HAP-1 (cell line): Measurements from ENCODE around the gene DOCK4.
A peak's percentile ranks its signal among the peaks of the same experiment; 100 is the strongest.

Experiments used
- DNase-seq, 2 experiments: peaks; one replicate each; pipeline ENCODE4 v3.0.0-alpha.2; 2016 to 2020; ENCODE audit warnings: low spot score in 2 of 2
- H3K27me3 ChIP-seq: fragments of 250-450 bp; sonication (Bioruptor Pico); 2 replicates; pipeline ENCODE4 v1.5.1; 2020; ENCODE audit warnings: low read depth, mild to moderate bottlenecking, moderate library complexity
- H3K36me3 ChIP-seq: fragments of 250-450 bp; sonication (Bioruptor Pico); replicated peaks from 2 replicates; pipeline ENCODE4 v1.5.1; 2020; ENCODE audit warnings: mild to moderate bottlenecking
- H3K4me1 ChIP-seq: fragments of 250-450 bp; sonication (Bioruptor Pico); 2 replicates; pipeline ENCODE4 v1.5.1; 2020; ENCODE audit warnings: mild to moderate bottlenecking
- H3K4me3 ChIP-seq: fragments of 250-450 bp; sonication (Bioruptor Pico); 2 replicates; pipeline ENCODE4 v1.5.1; 2020; ENCODE audit warnings: mild to moderate bottlenecking, moderate library complexity
- H3K9me3 ChIP-seq: fragments of 250-450 bp; sonication (Bioruptor Pico); 2 replicates; pipeline ENCODE4 v1.5.1; 2020; ENCODE audit warnings: mild to moderate bottlenecking, moderate library complexity
- in situ Hi-C: fragments of 300-500 bp; cut with MboI; formaldehyde crosslinking; loops from 3 replicates; pipeline ENCODE4 v1.14.3; 2020; ENCODE audit warnings: low sequenced_read_pairs, inconsistent platforms, mixed read lengths

Gene DOCK4

DNA sequence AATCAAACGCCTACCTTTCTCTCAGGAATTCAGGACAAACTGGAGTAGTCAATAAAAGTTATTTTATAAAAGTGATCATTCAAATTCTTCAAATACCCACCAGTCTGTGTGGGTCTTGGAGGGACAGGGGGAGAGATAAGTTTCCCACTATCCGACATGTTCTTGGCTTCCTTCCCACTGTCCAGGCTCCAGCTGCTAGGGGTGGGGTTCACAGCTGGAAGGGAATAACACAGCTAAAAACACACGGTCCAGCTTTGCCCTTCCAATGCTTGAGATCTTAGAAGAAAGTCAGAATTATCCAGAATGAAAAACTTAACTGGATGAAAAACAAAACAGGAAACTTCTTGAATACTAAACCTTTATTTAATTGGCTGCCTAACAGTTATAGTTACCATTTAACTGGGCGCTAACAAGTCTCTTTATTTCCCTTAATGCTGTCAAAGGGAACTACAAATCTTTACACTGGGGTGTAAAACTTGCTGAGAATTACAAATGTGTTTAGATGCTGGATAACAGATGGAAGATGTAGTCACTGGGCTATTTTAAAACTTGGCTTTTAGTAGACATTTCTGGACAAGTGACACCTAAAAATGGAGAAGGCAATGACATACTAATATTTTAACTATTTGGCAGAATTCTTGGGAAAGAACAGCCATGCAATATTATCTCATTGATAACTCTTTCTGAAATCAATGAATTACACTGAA lies 471.1 kb downstream of the DOCK4 start:
- no peak overlapping the region for H3K4me3 ChIP-seq
- no peak for DNase-seq
- H3K4me1 ChIP-seq, result no peaks in the 10 kb centered on the region
- in situ Hi-C loops, result loop anchor here (10.0 kb wide), 1 partner anchor 640 kb away; the partner anchor contains the start of gene LRRN3
- no peaks in the 10 kb centered on the region for H3K9me3 ChIP-seq
- no peaks in the 10 kb centered on the region for H3K27me3 ChIP-seq
- H3K36me3 ChIP-seq, result no peaks in the 10 kb centered on the region

DNA sequence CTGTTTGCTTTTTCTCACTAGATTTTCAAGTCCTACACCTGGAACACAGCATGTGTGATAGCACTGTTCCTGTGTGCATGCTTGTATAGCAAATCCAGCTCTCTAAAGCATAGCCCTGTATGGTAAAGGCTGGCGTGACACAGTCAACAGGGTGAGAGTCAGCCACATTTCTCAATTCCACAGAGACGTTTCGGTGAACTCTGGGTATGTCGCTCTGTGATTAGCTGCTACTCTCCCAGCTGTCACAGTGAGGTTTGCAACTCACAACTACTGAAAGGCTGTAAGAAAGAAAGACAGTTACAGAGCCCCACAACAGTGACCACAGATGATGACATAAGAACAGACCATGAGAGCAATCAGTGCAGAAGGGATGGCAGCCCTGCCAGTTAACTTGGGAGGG lies 473.3 kb downstream of the DOCK4 start:
- no peaks in the 10 kb centered on the region for H3K36me3 ChIP-seq
- H3K4me1 ChIP-seq, result no peaks in the 10 kb centered on the region
- DNase-seq, result no peak
- no peak overlapping the region for H3K4me3 ChIP-seq
- in situ Hi-C loops, result loop anchor here (10.0 kb wide), 1 partner anchor 638 kb away; the partner anchor contains the start of gene LRRN3
- H3K27me3 ChIP-seq, result no peaks in the 10 kb centered on the region
- no peaks in the 10 kb centered on the region for H3K9me3 ChIP-seq

DNA sequence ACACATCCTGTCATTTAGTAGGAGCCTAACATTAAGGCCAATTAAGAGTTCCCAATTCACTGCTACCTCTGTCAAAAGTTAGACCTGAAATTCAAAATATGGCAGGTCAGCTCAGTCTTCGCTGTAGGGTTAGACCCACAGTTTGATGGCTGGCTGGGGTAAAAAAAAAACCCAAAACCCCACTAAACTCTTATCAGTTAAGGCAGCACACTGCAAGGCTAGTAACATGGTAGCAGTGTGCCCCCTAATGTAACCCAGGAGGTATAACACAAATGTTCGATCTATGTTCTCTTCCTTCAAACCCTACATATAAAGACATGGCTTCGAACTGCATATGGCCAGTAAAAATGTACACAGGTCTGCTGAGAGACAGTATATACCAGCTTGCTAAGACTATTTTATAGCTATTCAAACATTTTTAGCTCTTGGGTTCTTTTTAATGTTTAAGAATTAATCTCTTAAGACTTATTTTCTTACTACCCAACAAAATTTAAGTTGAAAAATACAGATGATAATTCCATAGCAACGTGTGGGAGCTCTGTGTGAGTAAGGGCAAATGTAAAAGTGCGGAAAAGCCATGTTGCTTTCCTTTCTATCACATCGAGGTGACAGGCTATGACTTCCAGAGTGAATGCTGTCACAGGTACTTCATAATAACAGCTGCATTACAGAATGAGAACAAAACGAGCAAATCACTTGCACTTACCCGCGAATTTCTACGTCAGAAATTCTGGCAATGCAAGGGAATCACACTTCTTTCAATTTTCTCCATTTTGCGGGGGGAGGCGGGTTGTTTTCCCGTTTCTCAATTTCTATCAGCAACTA lies 475.5 kb downstream of the DOCK4 start:
- peak; percentile 17 to 46 for DNase-seq

DNA sequence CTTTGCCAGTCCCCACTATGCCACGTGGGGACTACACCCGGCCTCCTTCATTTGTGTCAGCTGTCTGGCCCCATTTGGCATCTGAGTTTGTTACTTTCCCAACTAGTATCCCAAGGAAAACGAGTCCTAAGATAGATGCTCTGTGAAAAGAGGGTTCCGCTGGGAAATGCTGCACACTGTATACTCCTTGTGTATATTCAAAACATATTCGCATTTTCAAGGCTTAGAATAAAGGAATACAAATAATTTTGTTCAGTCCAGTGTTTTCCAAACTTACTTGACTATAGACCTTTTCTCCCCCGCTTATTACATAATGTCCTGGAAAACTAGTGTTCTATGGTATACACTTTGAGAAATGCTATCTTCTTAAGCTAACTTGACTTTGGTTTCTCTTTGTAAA lies 476.1 kb downstream of the DOCK4 start:
- Histone ChIP-seq H3K4me1 (no peaks in the 10 kb centered on the region), H3K4me3 (no peak overlapping the region), H3K36me3 (no peaks in the 10 kb centered on the region), H3K27me3 (no peaks in the 10 kb centered on the region), H3K9me3 (no peaks in the 10 kb centered on the region)
- DNase-seq, result no peak
- in situ Hi-C loops, result loop anchor here (10.0 kb wide), 1 partner anchor 635 kb away; the partner anchor contains the start of gene LRRN3

More for the DNA sequence above, 475.5 kb downstream of the DOCK4 start:
- Histone ChIP-seq H3K27me3 (no peaks in the 10 kb centered on the region), H3K36me3 (no peaks in the 10 kb centered on the region), H3K9me3 (no peaks in the 10 kb centered on the region), H3K4me1 (no peaks in the 10 kb centered on the region), H3K4me3 (no peak overlapping the region)
- in situ Hi-C loops, result loop anchor here (10.0 kb wide), 1 partner anchor 636 kb away; the partner anchor contains the start of gene LRRN3

DNA sequence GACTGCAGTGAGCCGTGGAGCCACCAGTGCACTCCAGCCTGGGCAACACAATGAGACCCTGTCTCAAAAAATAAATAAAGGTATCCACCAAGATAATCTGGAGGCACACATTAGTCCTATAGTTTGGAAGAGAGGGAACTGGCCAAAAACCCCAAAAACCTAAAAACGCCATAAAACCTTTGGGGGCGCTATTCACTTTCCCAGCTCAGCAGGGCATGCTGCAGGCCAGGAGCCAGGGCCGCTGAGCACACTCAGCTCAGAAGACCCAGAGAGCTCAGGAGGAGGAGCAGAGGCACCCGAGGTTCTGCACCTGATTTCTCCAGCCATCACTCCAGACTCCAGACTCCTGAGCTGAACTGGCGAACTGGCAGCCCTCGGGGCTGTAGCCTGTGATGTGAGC lies 476.7 kb downstream of the DOCK4 start:
- Histone ChIP-seq H3K9me3 (no peaks in the 10 kb centered on the region), H3K27me3 (no peaks in the 10 kb centered on the region), H3K4me1 (no peaks in the 10 kb centered on the region), H3K4me3 (no peak overlapping the region), H3K36me3 (no peaks in the 10 kb centered on the region)
- in situ Hi-C loops, result no loop called here
- DNase-seq, result no peak

DNA sequence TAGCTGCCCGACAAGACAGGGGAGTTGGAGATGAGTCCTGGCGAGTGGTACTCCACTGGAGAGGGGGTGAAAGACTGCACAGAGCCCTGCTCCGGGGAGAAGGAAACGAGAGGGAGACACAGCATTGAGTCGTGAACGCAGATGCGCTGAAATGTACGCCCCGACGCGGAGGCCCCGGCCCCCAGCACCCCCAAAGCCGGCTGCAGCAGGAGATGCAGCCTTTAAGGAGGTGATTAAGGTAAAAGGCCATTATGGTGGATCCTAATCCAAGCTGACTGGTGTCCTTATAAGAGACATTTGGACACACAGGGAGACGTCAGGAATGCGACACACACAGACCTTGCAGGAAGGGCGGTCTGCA lies 477.6 kb downstream of the DOCK4 start:
- no peaks in the 10 kb centered on the region for H3K36me3 ChIP-seq
- H3K27me3 ChIP-seq, result no peaks in the 10 kb centered on the region
- in situ Hi-C loops, result no loop called here
- DNase-seq, result no peak
- H3K4me1 ChIP-seq, result no peaks in the 10 kb centered on the region
- no peaks in the 10 kb centered on the region for H3K9me3 ChIP-seq
- no peak overlapping the region for H3K4me3 ChIP-seq

DNA sequence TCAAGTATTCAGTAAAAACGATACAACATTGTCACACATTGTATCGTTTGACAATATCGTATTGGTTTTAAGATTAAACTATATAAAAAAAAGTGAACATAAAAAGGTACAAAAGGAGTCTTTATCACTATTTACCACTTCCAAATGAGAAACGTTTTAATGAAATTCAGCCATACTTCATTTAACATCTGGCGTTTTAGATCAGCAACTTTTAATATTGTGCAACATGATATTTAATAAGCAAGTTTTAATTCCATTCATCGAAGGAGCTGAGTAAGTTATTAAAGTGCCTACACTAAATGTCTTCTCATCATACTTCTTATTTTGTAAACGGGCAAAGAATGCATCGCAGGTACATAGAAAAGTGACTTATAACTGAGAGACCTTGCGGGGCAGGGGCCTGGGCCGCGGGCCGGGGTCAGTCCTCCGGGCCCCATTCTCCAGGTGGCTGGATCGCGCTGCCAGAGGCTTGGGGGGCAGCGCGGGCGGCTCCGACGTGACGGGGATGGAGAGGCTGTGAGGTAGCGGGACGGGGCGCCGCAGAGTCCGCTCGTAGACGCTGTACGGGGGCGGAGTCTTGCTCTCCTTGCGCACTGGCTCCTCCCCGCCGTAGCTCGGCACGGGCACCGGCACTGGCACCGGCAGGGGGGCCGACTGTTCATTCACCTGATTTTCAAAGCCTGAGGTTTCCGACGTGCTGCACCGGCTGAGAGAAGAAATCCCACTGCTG lies 478.1 kb downstream of the DOCK4 start:
- no peaks in the 10 kb centered on the region for H3K9me3 ChIP-seq
- no peaks in the 10 kb centered on the region for H3K27me3 ChIP-seq
- H3K36me3 ChIP-seq, result no peaks in the 10 kb centered on the region
- H3K4me1 ChIP-seq, result no peaks in the 10 kb centered on the region
- in situ Hi-C loops, result no loop called here
- no peak for DNase-seq
- no peak overlapping the region for H3K4me3 ChIP-seq

DNA sequence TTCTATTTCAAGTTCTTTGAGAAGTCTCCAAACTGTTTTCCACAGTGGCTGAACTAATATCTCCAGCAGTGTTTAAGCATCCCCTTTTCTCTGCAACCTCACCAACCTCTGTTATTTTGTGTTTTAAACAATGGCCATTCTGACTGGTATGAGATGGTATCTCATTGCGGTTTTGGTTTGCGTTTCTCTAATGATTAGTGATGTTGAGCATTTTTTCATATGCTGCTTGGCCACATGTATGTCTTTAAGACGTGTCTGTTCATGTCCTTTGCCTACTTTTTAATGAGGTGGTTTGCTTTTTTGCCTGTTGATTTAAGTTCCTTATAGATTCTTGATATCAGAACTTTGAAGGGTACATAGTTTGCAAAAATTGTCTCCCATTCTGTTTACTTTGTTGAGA lies 487.3 kb downstream of the DOCK4 start:
- DNase-seq, result no peak
- Histone ChIP-seq H3K9me3 (no peaks in the 10 kb centered on the region), H3K4me3 (no peak overlapping the region), H3K36me3 (no peaks in the 10 kb centered on the region), H3K27me3 (no peaks in the 10 kb centered on the region), H3K4me1 (no peaks in the 10 kb centered on the region)
- in situ Hi-C loops, result no loop called here

DNA sequence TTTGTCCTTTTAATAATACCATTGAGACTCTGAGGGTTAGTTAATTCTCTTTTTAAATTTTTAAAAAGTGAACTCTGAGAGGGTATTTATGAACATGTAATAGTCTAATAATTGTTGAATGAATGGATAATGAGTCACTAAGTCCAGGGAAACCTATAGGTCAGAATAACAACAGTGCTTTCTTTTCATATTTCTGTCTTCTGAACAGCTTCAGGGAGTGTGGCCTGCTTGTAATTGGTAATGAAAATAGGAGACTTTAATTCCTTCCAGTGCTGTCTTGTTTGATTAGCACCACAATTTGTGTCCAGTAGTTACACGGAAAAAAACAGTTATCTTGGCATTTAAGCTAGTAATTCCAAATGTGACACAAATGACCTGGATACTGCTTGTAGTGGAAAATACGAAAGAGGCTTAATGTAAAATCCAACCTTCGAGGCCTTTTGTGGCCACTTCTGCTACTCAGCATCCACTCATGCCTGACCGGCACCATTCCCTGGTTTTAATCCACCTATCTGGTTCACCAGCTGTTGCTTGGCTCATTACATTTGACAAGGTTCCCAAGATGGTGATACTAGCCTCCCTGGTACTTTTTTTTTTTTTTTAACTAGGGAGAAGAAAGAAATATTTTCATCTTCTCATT lies 494.7 kb downstream of the DOCK4 start:
- in situ Hi-C loops, result no loop called here
- DNase-seq, result no peak

DNA sequence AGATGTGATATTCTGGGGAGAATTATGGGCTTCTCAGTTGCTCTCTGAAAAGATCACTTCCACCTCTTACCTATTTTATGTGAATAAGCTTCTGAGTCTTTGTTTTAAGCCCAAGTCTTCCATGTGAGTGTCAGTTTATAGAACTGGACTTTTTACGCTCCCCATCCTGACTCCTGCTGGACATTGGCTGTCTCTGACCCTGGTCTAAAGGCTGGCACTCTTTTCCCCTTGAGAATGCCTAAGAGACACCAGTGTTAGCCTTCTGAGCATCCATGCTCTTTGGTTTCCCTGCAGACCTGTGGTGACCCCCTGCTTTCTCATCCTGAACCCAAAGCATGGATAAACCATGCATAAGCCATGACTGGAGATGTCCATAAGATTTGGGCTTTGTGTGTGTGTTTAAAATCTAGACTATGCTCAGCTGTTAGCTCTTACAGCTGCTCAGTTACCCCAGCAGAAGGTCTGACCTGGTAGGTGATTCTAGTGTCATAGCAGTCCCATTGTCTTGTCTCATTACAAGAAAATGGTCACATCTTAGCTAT lies 495.3 kb downstream of the DOCK4 start:
- Histone ChIP-seq H3K36me3 (no peaks in the 10 kb centered on the region), H3K4me1 (no peaks in the 10 kb centered on the region), H3K9me3 (no peaks in the 10 kb centered on the region), H3K27me3 (no peaks in the 10 kb centered on the region), H3K4me3 (no peak overlapping the region)
- in situ Hi-C loops, result no loop called here
- no peak for DNase-seq

More for the DNA sequence above, 494.7 kb downstream of the DOCK4 start:
- H3K36me3 ChIP-seq, result no peaks in the 10 kb centered on the region
- H3K4me3 ChIP-seq, result no peak overlapping the region
- no peaks in the 10 kb centered on the region for H3K4me1 ChIP-seq
- H3K9me3 ChIP-seq, result no peaks in the 10 kb centered on the region
- H3K27me3 ChIP-seq, result no peaks in the 10 kb centered on the region

DNA sequence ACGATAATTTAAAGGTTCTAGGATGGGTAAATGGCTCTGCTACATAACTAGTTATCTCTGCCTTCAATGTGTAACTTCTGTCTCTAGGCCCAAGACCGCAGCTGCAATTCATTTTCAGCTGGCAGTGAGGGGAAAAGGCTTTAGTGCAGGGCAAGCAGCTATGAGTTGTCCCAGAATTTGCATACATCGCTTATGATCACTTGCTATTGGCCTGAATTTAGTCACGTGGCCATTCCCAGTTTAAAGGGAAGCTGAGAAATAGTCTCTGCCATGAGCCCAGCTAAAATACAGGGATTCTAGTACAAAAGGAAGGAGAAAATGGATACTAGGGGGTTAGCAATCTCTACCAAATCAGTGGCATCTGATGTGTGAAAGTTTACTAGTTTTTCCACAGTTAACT lies 498.1 kb downstream of the DOCK4 start:
- in situ Hi-C loops, result no loop called here
- no peaks in the 10 kb centered on the region for H3K27me3 ChIP-seq
- H3K4me3 ChIP-seq, result no peak overlapping the region
- H3K36me3 ChIP-seq, result no peaks in the 10 kb centered on the region
- H3K9me3 ChIP-seq, result no peaks in the 10 kb centered on the region
- DNase-seq, result no peak
- no peaks in the 10 kb centered on the region for H3K4me1 ChIP-seq

DNA sequence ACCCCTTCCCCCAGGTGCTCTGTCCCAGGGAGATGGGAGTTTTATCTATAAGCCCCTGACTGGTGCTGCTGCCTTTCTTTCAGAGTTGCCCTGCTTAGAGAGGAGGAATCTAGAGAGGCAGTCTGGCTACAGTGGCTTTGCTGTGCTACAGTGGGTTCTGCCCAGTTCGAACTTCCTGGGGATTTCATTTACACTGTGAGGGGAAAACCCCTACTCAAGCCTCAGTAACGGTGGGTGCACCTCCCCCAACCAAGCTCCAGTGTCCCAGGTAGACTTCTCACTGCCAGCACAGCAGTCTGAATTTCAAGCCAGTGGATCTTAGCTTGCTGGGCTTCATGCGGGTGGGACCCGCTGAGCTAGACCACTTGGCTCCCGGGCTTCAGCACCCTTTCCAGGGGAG lies 500.4 kb downstream of the DOCK4 start:
- in situ Hi-C loops, result no loop called here
- Histone ChIP-seq H3K4me1 (no peaks in the 10 kb centered on the region), H3K36me3 (no peaks in the 10 kb centered on the region), H3K9me3 (no peaks in the 10 kb centered on the region), H3K27me3 (no peaks in the 10 kb centered on the region), H3K4me3 (no peak overlapping the region)
- DNase-seq, result no peak

DNA sequence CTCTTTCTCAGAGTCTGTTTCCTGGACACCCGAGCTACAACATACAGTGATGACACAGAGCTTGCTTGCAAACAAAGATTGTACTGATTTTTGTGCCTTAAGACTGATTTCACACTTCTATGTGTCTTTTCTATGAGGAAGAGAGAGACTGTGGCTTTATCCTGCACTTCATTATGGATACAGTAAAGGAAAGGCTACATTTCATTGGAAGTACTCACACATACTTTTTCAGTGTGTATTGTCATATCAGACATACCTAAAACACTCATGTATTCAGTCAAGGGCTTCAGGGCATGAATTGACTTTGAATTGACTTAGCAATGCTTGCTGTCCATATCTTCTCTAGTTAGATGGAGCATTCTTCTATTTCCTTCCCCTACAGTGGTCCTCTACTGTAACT lies 508.4 kb downstream of the DOCK4 start:
- no peaks in the 10 kb centered on the region for H3K9me3 ChIP-seq
- in situ Hi-C loops, result no loop called here
- no peak for DNase-seq
- no peaks in the 10 kb centered on the region; the same call in 1 of the 2 replicates for H3K27me3 ChIP-seq
- no peak overlapping the region for H3K4me3 ChIP-seq
- H3K4me1 ChIP-seq, result no peaks in the 10 kb centered on the region
- H3K36me3 ChIP-seq, result no peaks in the 10 kb centered on the region
